Measurements from ENCODE around the gene FBXW11. TPM values are rescaled to one million over a fixed set of nuclear protein-coding genes. Genes with fewer than 3 reads are reported as not detected.

The FBXW11 gene
- total RNA-seq, 1 experiment from 2014 or later = 54.8 TPM

DNA sequence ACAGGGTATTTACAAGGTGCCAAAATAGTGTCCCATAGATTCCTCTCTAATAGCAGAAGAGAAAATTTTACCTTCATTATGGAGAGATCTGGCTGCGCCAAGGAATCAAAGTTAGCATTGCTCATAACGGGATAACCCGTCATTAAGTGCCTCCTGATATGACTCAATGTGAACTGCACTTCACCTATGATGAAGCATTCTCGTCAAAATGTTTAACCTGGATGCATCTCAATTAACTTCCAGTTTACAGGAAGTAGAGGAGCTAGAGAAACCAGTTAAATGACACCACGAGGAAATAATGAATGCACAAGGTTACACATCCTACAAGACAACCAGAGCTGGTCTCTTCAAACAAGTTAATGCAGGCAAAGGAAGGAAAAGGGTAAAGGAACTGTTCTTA lies 17.2 kb downstream of the FBXW11 start:
- Histone ChIP-seq H3F3A (ENCODE audit: insufficient read depth, low read depth) (no peaks in the 10 kb centered on the region), H3K27me3 (ENCODE audit: insufficient read depth, low read depth) (no peaks in the 10 kb centered on the region), H3K4me1 (replicated peaks; ENCODE audit: insufficient read depth) (peaks cover 4% of the 10 kb centered on the region; the same call in 1 of the 2 replicates), H3K36me3 (ENCODE audit: low read depth) (peaks cover 13% of the 10 kb centered on the region; the same call in 1 of the 2 replicates), H4K20me1 (ENCODE audit: insufficient read depth) (peaks cover 23% of the 10 kb centered on the region), H3K4me2 (no peak overlapping the region), H3K27ac (no peak overlapping the region), H3K79me2 (ENCODE audit: low read depth) (peaks cover 97% of the 10 kb centered on the region), H3K9me3 (ENCODE audit: insufficient read depth, low read depth) (no peaks in the 10 kb centered on the region), H3K4me3 (no peak overlapping the region), H3K9me2 (ENCODE audit: insufficient read depth) (no peaks in the 10 kb centered on the region), H2AFZ (no peak overlapping the region)
- peak in 1 of 2 experiments; percentile 66 for DNase-seq
- ChIA-PET CTCF (no interaction called here), POLR2A (ENCODE audit: unreplicated experiment) (no interaction called here)
- intact Hi-C loops (cut with micrococcal nuclease; ENCODE audit: unreplicated experiment) = no loop called here
- TF ChIP-seq, protein P1, sequence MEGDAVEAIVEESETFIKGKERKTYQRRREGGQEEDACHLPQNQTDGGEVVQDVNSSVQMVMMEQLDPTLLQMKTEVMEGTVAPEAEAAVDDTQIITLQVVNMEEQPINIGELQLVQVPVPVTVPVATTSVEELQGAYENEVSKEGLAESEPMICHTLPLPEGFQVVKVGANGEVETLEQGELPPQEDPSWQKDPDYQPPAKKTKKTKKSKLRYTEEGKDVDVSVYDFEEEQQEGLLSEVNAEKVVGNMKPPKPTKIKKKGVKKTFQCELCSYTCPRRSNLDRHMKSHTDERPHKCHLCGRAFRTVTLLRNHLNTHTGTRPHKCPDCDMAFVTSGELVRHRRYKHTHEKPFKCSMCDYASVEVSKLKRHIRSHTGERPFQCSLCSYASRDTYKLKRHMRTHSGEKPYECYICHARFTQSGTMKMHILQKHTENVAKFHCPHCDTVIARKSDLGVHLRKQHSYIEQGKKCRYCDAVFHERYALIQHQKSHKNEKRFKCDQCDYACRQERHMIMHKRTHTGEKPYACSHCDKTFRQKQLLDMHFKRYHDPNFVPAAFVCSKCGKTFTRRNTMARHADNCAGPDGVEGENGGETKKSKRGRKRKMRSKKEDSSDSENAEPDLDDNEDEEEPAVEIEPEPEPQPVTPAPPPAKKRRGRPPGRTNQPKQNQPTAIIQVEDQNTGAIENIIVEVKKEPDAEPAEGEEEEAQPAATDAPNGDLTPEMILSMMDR (conservative IDR thresholded peaks at IDR 0.05) = no peak
- no peak for TF ChIP-seq EZH2 (IDR thresholded peaks at IDR 0.05; ENCODE audit: low read depth)
- no TSS peak for BruUV-seq (replicated peaks)

DNA sequence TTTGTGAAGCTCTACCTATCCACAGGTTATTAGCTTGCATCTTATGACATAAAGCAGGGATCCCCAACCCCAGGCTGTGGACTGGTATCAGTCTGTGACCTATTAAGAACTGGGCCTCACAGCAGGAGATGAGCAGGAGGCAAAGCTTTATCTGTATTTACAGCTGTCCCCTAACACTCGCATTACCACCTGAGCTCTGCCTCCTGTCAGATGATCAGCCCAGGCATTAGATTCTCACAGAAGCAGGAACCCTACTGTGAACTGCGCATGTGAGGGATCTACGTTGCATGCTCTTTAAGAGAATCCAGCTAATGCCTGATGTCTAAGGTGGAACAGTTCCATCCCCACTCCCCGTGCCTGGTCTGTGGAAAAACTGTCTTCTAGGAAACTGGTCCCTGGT lies 19.7 kb downstream of the FBXW11 start:
- no TSS peak for BruUV-seq (replicated peaks)
- H3K4me3 ChIP-seq = no peak overlapping the region
- H3F3A ChIP-seq (ENCODE audit: insufficient read depth, low read depth) = no peaks in the 10 kb centered on the region; the same call in 1 of the 2 replicates
- POLR2A ChIA-PET (ENCODE audit: unreplicated experiment) = no interaction called here
- no peaks in the 10 kb centered on the region for H3K9me2 ChIP-seq (ENCODE audit: insufficient read depth)
- CTCF ChIA-PET = no interaction called here
- DNase-seq = no peak
- no peak overlapping the region for H3K4me2 ChIP-seq
- TF ChIP-seq, protein P1 (conservative IDR thresholded peaks at IDR 0.05) = no peak
- TF ChIP-seq EZH2 (IDR thresholded peaks at IDR 0.05; ENCODE audit: low read depth) = no peak
- no peak overlapping the region for H2AFZ ChIP-seq
- H4K20me1 ChIP-seq (ENCODE audit: insufficient read depth) = peaks cover 18% of the 10 kb centered on the region
- no peaks in the 10 kb centered on the region for H3K27me3 ChIP-seq (ENCODE audit: insufficient read depth, low read depth)
- peaks cover 16% of the 10 kb centered on the region for H3K36me3 ChIP-seq (ENCODE audit: low read depth)
- intact Hi-C loops (cut with micrococcal nuclease; ENCODE audit: unreplicated experiment) = no loop called here
- H3K27ac ChIP-seq = no peak overlapping the region
- H3K79me2 ChIP-seq (ENCODE audit: low read depth) = peaks cover 94% of the 10 kb centered on the region
- no peaks in the 10 kb centered on the region; the same call in 1 of the 2 replicates for H3K4me1 ChIP-seq (replicated peaks; ENCODE audit: insufficient read depth)
- peaks cover 5% of the 10 kb centered on the region; the same call in 1 of the 2 replicates for H3K9me3 ChIP-seq (ENCODE audit: insufficient read depth, low read depth)

GRCh38 chr5:171984748-171985419 lies 21.6 kb downstream of the FBXW11 start:
- POLR2A ChIA-PET (ENCODE audit: unreplicated experiment) = no interaction called here
- Histone ChIP-seq H4K20me1 (ENCODE audit: insufficient read depth) (peaks cover 9% of the 10 kb centered on the region; the same call in 1 of the 2 replicates), H3K36me3 (ENCODE audit: low read depth) (peaks cover 20% of the 10 kb centered on the region), H3K4me3 (no peak overlapping the region), H3K4me2 (no peak overlapping the region), H3K27ac (no peak overlapping the region), H3K27me3 (ENCODE audit: insufficient read depth, low read depth) (no peaks in the 10 kb centered on the region), H3K4me1 (replicated peaks; ENCODE audit: insufficient read depth) (no peaks in the 10 kb centered on the region; the same call in 1 of the 2 replicates), H2AFZ (no peak overlapping the region), H3K9me3 (ENCODE audit: insufficient read depth, low read depth) (peaks cover 17% of the 10 kb centered on the region), H3K9me2 (ENCODE audit: insufficient read depth) (no peaks in the 10 kb centered on the region), H3F3A (ENCODE audit: insufficient read depth, low read depth) (no peaks in the 10 kb centered on the region; the same call in 1 of the 2 replicates), H3K79me2 (ENCODE audit: low read depth) (peaks cover 94% of the 10 kb centered on the region)
- DNase-seq = no peak
- no TSS peak for BruUV-seq (replicated peaks)
- CTCF ChIA-PET = no interaction called here
- no peak for TF ChIP-seq EZH2 (IDR thresholded peaks at IDR 0.05; ENCODE audit: low read depth)
- TF ChIP-seq, protein P1 (conservative IDR thresholded peaks at IDR 0.05) = no peak
- intact Hi-C loops (cut with micrococcal nuclease; ENCODE audit: unreplicated experiment) = no loop called here
